PC-3 (cell line): Measurements from ENCODE around the gene ARHGAP23.
"Not testable (repeated sequence)": the region's sequence is repeated elsewhere in the genome, so short reads cannot be mapped to it uniquely, and the experiment has no call there.

Source experiments
- CTCF ChIP-seq: fragments of 300-600 bp; sonication (generic); conservative IDR thresholded peaks from 2 replicates; pipeline ENCODE4 v1.5.1; 2017; ENCODE audit warnings: antibody characterized with exemption, low read depth, mild to moderate bottlenecking, low read length
- EZH2 ChIP-seq: fragments of 300-600 bp; sonication (generic); IDR thresholded peaks from one replicate; pipeline ENCODE4 v1.6.1; 2017; ENCODE audit warnings: antibody characterized with exemption, mild to moderate bottlenecking, low read length; ENCODE audit not compliant: unreplicated experiment
- EZH2phosphoT487 ChIP-seq: fragments of 300-600 bp; sonication (generic); IDR thresholded peaks from 2 replicates; pipeline ENCODE4 v1.6.1; 2018; ENCODE audit warnings: mild to moderate bottlenecking, antibody characterized with exemption, low read length, borderline replicate concordance

DNA sequence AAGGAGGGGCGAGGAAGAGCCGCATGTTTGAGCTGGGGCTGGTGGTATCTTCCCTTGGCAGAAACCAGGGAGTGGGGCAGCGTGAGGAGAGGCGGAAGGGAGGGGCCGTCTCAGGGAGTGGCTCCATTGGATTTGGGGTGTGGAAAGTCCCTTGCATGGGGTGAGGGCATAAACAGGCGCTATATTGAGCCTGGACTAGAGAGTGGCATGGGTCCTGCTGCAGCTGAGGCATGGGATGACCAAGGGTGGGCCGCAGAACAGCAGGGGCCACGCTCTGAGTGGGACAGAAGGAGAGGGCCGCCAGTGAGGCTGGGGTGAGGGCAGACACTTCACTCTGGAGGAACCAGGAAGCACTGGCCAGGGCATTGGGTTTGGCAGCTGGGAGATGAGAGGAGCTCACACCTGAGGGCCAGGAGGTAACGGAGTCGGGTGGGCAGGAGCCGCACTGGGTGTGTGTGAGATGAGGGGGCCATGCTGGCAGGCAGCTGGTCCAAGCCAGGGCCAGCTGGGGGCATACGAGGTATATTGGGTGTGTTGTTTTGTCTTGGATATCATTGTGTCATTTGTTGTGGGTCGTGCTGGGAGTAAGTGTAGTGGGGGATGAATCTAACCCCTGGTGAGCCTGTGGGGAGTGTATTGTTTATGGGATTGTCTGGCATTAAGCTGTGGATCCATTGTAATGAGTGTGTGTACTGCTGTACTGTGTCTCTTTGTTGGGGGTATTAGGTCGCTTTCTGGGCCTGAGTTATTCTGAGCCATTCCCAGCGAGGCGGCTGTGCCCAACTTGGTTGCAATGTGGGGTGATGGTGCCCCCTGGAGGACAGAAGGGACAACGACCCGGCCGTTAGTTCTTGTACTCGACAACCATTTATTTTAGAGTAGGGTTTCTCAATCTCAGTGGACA lies 56.2 kb downstream of the ARHGAP23 start:
- TF ChIP-seq CTCF: peak; percentile 63
- not testable (repeated sequence) for TF ChIP-seq EZH2, EZH2phosphoT487
